Measurements from ENCODE around the gene DOK6.

GRCh38 chr18:69872661-69873060 lies 472.0 kb downstream of the DOK6 start:
- no peak for TF ChIP-seq CTCF (IDR thresholded peaks at IDR 0.05)
- TF ChIP-seq POLR2A (IDR thresholded peaks at IDR 0.05): no peak
- no peak for TF ChIP-seq POLR2AphosphoS5 (IDR thresholded peaks at IDR 0.05)

Data from transverse colon (tissue), 4 donors.